Measurements from ENCODE around the gene ARHGEF4.
"Not testable (repeated sequence)": the region's sequence is repeated elsewhere in the genome, so short reads cannot be mapped to it uniquely, and the experiment has no call there.

Gene ARHGEF4

GRCh38 chr2:130887643-130888042, 50.9 kb downstream of the ARHGEF4 start:
- DNase-seq, result no peak

DNA sequence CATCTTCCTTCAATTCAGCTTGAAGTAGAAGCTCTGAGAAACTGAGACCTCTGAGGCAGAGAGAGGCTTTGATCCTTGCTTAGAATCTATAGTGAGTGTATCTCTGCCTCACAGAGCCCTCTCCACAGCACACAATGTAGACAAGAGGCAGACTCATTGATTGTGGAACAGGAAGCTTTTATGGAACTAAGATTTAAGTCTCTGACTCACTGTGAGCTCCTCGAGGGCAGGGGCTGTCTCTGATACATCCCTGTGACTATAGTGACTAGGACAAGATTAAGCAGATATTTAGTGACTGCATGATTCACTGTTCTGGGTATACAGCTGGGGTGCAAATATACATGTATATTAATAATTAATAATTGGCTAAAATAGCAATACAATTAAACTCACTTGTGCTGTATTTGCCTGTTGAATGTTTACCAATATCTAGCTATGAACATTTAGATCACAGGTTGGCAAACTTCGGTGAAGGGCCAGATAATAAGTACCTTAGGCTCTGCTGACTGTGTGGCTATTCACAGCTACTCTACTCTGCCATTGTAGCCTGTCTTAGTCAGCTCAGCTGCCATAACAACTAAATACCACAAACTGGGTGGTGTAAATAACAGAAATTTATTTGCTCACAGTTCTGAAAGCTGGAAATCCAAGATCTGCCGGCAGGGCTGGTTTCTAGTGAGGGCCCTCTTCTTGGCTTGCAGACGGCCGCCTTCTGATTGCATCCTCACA, 54.4 kb downstream of the ARHGEF4 start:
- no peak for DNase-seq

GRCh38 chr2:130891966-130892365, 55.3 kb downstream of the ARHGEF4 start:
- DNase-seq, result no peak

DNA sequence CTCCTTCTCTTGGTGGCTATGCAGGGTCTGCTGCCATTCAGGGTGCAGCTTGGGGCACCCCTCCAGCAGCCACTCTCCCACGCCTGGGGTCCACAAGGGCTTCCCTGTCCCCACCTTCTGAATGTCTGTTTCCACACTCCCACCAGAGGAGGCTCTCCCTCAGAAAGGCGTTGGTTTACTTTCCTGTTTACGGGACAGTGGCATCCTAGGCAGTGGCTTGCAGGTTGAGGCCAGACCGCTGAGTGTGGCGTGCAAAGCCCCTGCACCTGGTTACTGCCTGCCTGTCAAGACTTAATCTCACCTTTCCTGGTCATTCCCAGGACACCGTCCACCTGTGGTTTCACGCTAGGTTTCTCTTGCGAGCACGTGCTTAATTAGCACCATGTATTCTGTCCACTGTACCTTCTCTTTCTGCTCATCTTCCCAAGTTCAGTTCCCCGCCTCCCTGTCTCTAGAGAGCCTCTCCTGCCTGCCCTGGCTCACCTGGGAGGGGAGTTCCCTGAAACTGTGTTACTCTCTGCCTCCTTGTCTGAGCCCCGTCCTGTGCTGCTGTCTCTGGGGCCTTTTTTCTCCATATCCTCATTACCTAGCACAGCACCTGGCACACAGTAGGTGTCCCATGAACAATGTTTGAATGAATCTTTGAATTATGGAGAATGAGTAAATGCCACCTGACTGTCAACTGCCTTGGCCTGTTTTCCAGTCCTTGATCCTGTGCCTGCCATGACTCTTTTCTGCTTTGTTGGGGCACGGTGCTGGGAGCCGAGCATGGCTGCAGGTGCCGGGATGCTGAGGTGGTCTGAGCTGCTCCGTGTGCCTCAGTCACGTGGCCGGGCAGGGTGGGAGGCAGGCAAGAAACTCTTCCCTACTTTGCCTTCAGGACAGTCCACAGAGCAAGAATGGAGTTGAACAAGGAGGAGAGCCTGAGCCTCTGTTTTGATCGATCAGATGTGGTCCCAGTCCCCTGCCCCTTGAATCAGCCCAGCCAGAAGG, 56.4 kb downstream of the ARHGEF4 start:
- DNase-seq, result no peak

GRCh38 chr2:130894326-130894942, 57.7 kb downstream of the ARHGEF4 start:
- DNase-seq, result no peak

DNA sequence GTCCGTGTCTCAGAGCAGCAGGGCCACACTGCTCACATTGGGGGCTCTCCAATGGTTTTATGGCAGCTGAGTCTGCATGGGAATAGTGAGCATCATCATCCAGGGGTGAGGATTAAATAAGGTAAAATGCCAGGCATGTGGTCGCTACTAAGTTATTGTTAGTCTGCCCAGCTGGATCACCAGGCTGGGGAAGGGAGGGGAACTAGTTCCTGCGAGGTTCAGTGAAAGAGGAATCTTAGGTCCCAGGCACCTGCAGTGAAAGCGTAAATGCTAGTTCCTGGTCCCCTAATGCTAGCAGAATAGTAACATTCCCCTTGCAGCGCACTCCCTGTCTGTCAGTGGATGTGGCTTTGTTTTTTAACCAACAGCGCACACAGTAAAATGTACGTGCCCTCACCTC, 60.1 kb downstream of the ARHGEF4 start:
- DNase-seq, result no peak

DNA sequence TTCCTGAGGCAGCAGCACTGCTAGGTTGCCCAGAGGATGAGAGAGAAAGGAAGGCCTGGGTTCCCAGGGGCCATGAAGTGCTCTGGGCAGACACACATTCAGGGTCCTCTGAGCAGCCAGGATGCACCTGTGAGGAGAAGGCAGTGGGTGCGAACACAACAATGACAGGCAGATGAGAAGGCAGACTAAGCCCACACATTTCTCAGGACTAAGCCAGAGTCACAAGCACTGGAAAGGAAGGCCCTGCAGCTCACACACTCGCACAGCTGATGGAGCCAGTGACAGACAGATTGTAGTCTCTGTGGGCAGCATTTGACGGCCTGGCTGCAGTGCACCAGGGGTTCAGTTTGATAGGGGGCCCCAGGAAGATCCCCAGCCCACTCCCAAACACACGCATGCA, 61.8 kb downstream of the ARHGEF4 start:
- DNase-seq, result no peak

GRCh38 chr2:130899306-130899705, 62.6 kb downstream of the ARHGEF4 start:
- no peak for DNase-seq

DNA sequence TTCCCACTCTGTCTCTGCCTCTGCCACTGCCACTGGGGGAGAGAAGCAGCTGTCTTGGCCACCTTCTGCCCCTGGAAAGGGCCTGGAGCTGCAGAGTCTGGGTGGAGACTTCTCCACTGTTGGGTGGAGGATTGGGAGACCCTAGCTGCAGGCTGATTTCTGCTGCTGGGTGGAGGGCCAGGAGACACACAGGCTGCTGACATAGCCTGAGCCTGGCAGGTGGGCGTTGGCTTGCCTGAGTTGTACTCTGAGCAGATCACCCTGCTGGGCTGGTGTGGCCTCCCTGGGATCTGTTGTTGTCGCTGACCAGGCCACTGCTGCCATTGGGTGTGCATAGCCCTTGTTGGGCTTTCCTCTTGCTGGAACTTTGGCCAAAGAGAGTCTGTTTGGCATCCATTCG, 64.3 kb downstream of the ARHGEF4 start:
- no peak for DNase-seq

GRCh38 chr2:130901626-130902025, 64.9 kb downstream of the ARHGEF4 start:
- DNase-seq, result not testable (repeated sequence)

DNA sequence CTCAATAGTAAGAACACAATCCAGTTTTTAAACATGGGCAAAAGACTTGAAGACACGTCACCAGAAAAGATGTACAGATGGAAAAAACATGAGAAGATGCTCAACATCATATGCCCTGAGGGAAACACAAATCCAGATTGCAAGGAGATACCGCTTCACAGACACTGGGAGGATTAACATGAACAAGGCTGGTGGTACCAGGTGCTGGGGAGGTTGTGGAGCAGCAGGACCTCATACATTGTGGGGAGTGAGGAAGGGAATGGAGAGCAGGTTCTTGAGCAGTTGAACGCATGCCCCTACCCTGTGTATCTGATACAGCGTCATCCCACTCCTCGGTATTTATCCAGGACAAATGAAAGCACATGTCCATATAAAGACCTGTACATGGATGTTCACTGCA, 72.1 kb downstream of the ARHGEF4 start:
- no peak for DNase-seq

DNA sequence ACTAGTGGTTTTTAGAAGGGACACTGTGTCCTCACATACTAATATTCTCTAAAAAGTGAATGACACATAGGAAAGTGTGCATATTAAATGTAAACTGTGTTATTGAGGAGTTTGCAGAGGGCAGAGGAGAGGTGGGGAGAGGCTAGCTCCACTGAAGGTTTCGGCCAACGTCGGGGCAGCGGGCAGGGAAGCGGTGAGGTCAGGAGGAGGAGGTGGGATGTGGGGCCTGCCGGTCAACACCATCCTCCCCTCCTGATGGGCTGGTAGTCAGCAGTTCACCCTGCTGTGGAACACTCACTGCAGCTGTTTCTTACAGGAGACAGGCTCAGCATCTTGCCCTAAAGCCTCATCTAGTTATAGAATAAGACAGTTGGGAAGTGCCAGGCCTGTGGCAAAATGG, 74.2 kb downstream of the ARHGEF4 start:
- DNase-seq, result no peak

DNA sequence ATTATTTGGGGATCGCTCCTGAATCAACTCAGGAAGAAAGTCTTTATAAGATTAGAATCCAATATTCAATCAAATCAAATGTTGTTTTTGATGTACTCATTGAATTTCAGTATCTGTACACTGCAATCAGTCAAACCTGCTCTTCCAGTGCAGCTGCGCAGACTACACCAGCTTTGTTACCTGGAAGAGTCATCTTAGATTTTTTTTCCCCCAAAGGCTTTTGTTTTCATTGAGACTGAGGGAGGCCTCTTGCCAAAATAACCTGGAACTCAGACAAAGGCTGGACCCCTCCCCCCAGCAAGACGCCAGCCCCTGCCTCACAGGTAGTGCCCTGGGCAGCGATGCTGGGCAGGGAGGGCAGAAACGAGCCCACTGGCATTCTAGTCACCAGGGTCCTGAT, 74.8 kb downstream of the ARHGEF4 start:
- DNase-seq, result no peak

DNA sequence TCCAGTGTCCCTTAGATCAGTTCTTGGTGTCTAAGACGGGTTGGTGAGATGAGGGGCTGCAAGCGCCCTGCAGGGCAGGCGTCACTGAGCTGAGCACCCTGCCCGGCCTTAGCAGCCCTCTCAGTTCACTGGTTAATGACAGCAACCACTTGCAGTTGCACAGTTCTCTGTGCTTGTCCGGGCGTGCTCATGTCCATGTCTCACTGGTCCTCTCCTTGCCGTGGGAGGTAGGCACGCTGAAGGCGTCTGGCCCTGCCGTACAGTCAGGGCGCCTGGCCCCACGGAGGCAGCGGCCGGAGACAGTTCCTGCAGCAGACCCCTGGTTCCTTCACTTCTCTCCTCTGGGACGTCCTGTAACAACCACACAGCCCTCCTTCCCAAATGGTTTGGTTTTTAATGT, 75.3 kb downstream of the ARHGEF4 start:
- no peak for DNase-seq

DNA sequence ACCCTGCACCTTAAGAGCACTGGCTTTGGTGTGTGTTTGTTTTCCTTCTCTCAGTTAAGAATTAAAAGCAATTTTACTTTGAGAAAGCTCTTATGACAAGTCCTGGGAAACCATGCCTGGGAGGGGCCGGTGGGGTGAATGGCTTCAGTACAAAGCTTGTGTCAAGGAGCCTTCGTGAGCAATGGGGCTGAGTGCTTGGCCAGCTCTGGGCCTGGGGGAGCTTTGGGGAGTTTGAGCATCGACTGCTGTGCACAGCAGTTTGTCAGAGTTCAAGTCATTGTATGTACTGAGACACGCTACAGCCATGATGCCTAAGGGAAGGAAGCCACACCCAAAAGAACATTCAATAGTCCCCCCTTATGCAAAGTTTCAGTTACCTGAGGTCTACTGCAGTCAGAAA, 75.8 kb downstream of the ARHGEF4 start:
- DNase-seq, result no peak

GRCh38 chr2:130913891-130914290, 77.2 kb downstream of the ARHGEF4 start:
- DNase-seq, result no peak

DNA sequence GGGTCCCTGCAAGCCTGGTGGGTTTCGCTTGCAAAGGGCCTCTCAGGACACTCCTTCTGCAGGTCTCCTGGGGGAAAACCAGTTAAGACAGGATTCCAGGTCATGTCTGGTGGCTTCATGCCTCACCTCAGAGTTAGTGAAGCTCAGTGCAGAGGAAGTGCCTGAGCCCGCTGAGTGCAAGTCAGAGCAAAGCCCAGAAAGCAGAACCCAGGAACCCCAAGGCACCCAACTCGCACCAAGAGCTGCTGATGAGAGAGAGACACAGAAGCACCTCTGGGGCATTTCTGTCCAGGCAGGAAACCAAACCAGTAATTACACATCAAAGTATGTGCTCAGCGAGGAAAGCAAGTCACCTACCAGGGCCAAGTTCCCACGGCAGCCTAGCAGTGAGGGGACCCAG, 78.4 kb downstream of the ARHGEF4 start:
- DNase-seq, result no peak

DNA sequence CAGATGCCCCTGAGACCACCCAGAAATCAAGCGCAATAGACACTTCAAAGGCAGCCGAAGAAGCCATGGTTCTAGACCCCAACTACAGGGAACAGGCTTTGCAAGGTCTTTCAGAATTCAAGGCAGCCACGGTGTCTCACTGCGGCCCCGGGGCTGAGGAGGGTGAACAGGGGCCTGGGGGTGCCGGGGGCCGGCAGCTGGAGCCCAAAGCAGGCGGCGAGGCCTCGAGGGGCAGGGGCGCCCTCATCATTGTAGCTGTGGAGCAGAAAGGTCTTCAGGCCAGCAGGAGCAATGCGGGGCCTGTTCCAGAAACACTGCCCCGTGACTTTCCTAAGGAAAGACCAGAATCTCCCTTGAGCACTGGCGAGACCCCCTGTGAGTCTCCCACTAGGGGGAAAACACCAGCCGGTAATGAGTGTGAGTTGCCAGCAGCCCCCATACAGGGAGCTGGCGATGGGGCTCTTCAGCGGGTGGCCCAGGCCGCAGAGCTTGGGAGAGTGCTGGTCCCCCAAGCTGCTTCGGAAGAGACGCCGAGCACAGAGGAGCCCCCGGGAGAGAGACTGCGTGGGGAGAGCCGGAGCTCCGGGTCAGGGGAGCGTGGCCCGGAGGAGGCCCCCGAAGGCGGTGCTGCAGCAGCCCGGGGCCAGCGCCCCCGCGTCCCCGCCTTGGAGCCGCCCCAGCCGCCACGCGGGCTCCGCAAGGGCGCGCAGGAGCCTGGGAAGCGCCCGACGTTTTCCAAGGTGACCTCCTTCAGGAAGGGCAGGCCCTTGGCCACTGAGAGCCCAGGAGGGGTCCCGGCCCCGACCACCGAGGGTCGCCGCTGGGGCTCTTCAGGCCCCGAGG, 79.1 kb downstream of the ARHGEF4 start:
- no peak for DNase-seq

GRCh38 chr2:130916438-130916705, 79.7 kb downstream of the ARHGEF4 start:
- no peak for DNase-seq

DNA sequence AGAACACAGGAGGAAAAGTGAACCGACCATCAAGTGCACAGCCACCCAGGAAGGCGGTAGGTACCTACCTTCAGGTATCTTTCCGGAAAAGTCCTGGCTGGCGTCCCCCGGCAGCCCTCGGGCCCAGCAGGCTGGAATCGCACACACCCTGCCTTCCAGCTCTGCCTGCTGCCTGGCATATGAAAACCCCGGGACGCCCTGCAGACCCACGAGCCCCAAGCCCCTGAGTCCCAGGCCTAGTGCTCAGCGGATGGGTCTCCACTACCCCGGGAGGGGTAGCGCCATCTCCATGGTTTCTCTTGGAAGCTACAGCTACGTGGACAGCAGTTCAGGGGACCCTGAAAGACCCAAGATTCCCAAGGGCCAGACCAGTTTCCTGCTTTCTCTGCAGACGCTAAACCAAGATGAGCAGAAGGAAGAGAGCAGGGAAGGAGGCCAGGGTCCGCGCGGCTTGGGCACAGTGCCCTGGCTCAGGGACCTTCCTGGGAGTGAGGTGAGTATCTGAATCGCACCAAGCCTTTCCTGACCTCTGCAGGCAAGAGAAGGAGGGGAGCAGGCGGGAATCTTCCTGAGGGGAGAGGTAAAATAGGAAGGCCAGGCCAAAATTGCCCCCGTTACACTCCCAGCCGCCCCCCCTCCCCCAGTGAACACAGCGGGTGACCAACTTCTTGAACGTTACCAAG, 80.4 kb downstream of the ARHGEF4 start:
- DNase-seq, result no peak

DNA sequence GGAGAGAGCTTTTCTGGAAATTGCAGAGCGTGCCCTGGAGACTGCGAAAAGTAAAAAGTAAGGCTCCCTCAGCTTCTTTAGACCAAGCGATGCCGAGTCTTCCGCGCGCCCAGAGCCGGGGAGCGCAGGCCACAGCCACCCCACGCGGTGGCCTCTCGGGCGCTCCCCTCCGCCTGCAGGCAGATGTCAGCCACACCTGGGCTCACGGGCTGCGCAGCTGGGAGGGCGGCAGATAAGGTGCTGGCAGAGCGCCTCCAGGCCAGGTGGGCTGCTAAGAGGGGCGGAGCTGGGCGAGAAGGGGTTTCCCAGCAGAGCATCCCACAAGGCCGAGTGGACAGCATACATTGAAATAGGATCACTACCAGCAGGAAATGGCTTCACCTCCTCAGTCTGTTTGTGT, 81.7 kb downstream of the ARHGEF4 start:
- DNase-seq, result no peak

DNA sequence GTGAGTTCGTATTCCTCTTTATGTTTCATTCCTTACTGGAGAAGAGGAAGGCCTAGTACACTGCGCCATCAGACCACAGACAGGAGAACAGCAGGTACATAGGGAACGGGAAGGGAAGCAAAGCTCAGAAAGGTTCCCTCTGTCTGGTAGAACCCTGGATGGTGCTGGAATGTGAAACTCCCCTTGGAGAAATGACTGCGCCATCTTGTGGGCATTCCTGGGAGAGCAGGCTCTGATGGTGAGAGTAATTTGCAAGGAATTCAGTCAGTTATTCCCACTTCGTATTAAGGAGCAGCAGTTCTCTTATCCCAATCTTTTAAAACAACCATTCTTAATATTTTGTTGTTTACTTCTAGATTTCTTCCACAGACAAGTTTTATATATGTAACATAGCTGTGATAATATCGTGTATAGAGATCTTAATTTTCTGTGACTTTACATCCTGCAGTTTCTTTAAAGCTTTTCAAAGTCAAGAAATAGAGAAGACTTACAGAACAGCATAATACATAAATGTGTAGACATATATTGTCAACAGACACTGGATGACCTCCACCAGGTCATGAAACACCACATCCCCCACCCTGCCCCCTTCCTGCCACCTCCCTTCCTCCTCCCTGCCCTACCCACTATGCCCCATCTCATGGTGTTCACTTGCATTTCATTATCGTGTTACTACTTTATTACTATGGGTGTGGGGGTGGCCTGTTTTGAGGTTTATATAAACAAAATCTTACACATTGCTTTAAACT, 83.9 kb downstream of the ARHGEF4 start:
- DNase-seq, result peak; percentile 51 to 64

Data from Kasumi-1 (cell line).